H1 (cell line): ENCODE results near the gene CHAD. TPM values are rescaled to one million over a fixed set of nuclear protein-coding genes. Genes with fewer than 3 reads are reported as not detected.

Experiments
- CTCF ChIA-PET: fragments of 300-600 bp; sonication (Branson Sonifier 250); formaldehyde crosslinking; loops from one replicate; lab custom pipeline; 2021; ENCODE audit not compliant: partially characterized antibody; lab: Charles Lee
- POLR2A ChIA-PET: fragments of 300-600 bp; sonication (Branson Sonifier 250); formaldehyde crosslinking; loops from one replicate; lab custom pipeline; 2021; ENCODE audit warnings: inconsistent platforms; ENCODE audit not compliant: partially characterized antibody; lab: Charles Lee
- DNase-seq, 2 experiments: peaks; one replicate each; pipeline versions ENCODE4 v3.0.0 to v3.0.0-alpha.2; 2010 to 2022; ENCODE audit warnings: low spot score in 2 of 2, low read depth in 1 of 2, mixed read lengths in 1 of 2
- FAIRE-seq: peaks from 2 replicates; lab custom pipeline; 2011; peaks lifted over from hg19 to GRCh38; lab: Jason Lieb, UNC
- H2AFZ ChIP-seq: 2 replicates; pipeline ENCODE4 v1.8.1; 2012; ENCODE audit warnings: low read length, inconsistent platforms
- H2AK5ac ChIP-seq: 2 replicates; pipeline ENCODE4 v1.6.1; 2013; ENCODE audit warnings: low read depth, low read length
- H2BK120ac ChIP-seq: replicated peaks from 2 replicates; pipeline ENCODE3; 2013; ENCODE audit warnings: low read depth, low read length, inconsistent platforms
- H2BK12ac ChIP-seq: 2 replicates; pipeline ENCODE4 v1.6.1; 2013; ENCODE audit warnings: low read depth, low read length
- H2BK15ac ChIP-seq: 2 replicates; pipeline ENCODE4 v1.6.1; 2013; ENCODE audit warnings: low read length
- H2BK20ac ChIP-seq: 2 replicates; pipeline ENCODE4 v1.6.1; 2013; ENCODE audit warnings: low read length
- H2BK5ac ChIP-seq: 2 replicates; pipeline ENCODE4 v1.6.1; 2013; ENCODE audit warnings: low read depth, low read length
- H3K14ac ChIP-seq: 2 replicates; pipeline ENCODE4 v1.6.1; 2013; ENCODE audit warnings: inconsistent platforms; ENCODE audit not compliant: insufficient read length
- H3K18ac ChIP-seq: 2 replicates; pipeline ENCODE4 v1.6.1; 2013; ENCODE audit warnings: low read length; ENCODE audit errors: extremely low read depth
- H3K23ac ChIP-seq: 2 replicates; pipeline ENCODE4 v1.6.1; 2013; ENCODE audit warnings: inconsistent platforms; ENCODE audit not compliant: insufficient read length
- H3K23me2 ChIP-seq: 2 replicates; pipeline ENCODE4 v1.6.1; 2013; ENCODE audit warnings: low read depth, low read length
- H3K27ac ChIP-seq: 2 replicates; pipeline ENCODE4 v1.6.1; 2011; ENCODE audit warnings: low read depth, low read length, inconsistent platforms
- H3K27me3 ChIP-seq, 4 experiments: replicated peaks in 1 of 4; 1 replicate in 1 of 4; 2 replicates in 3 of 4; pipeline versions ENCODE4 v1.6.1 to v1.8.1; 2011 to 2013; ENCODE audit warnings: low read length in 3 of 4, mild to moderate bottlenecking in 3 of 4, inconsistent platforms in 2 of 4, mixed read lengths in 2 of 4, moderate library complexity in 1 of 4; ENCODE audit not compliant: control insufficient read depth in 3 of 4, insufficient read depth in 3 of 4; ENCODE audit errors: extremely low read depth in 1 of 4
- H3K36me3 ChIP-seq, 4 experiments: 2 replicates each; pipeline versions ENCODE4 v1.6.1 to v1.8.1; 2011 to 2013; ENCODE audit warnings: mild to moderate bottlenecking in 4 of 4, low read length in 3 of 4, moderate library complexity in 2 of 4, control low read depth in 1 of 4, inconsistent platforms in 1 of 4; ENCODE audit not compliant: insufficient read depth in 4 of 4, control insufficient read depth in 2 of 4
- H3K4ac ChIP-seq: replicated peaks from 2 replicates; pipeline ENCODE3; 2013; ENCODE audit warnings: low read length, low read depth, mixed read lengths, inconsistent platforms; ENCODE audit not compliant: insufficient read length
- H3K4me1 ChIP-seq, 4 experiments: replicated peaks in 1 of 4; 1 replicate in 1 of 4; 2 replicates in 3 of 4; pipeline versions ENCODE4 v1.6.1 to v1.8.1; 2011 to 2013; ENCODE audit warnings: low read length in 3 of 4, inconsistent platforms in 2 of 4, mixed read lengths in 1 of 4; ENCODE audit not compliant: insufficient read depth in 4 of 4, control insufficient read depth in 3 of 4
- H3K4me2 ChIP-seq, 2 experiments: 2 replicates each; pipeline versions ENCODE4 v1.6.1 to v1.8.1; 2011 to 2013; ENCODE audit warnings: low read depth in 2 of 2, low read length in 2 of 2, control low read depth in 1 of 2, inconsistent platforms in 1 of 2, mild to moderate bottlenecking in 1 of 2; ENCODE audit not compliant: insufficient read depth in 1 of 2
- H3K4me3 ChIP-seq, 4 experiments: fragments of 200-600, 300-600 bp in 1 of 4; sonication (generic), shearing (Covaris generic), sonication (Bioruptor Twin) in 1 of 4; 2 replicates each; pipeline versions ENCODE4 v1.5.1 to v1.8.1; 2011 to 2016; ENCODE audit warnings: low read length in 4 of 4, low read depth in 3 of 4, control low read depth in 2 of 4, inconsistent platforms in 2 of 4, mild to moderate bottlenecking in 2 of 4, mixed read lengths in 1 of 4, moderate library complexity in 1 of 4; ENCODE audit not compliant: insufficient read depth in 2 of 4; ENCODE audit errors: extremely low read depth in 1 of 4
- H3K56ac ChIP-seq: replicated peaks from 2 replicates; pipeline ENCODE3; 2013; ENCODE audit warnings: low read depth, mild to moderate bottlenecking, mixed read lengths, low read length, inconsistent platforms; ENCODE audit not compliant: insufficient read length
- H3K79me1 ChIP-seq: 2 replicates; pipeline ENCODE4 v1.6.1; 2013; ENCODE audit warnings: low read depth, low read length, control low read depth
- H3K79me2 ChIP-seq, 2 experiments: 2 replicates each; pipeline versions ENCODE4 v1.6.1 to v1.8.1; 2012 to 2013; ENCODE audit warnings: low read length in 2 of 2, mild to moderate bottlenecking in 2 of 2, inconsistent platforms in 1 of 2; ENCODE audit not compliant: insufficient read depth in 2 of 2, control insufficient read depth in 1 of 2
- H3K9ac ChIP-seq, 4 experiments: replicated peaks in 1 of 4; 1 replicate in 1 of 4; 2 replicates in 3 of 4; pipeline versions ENCODE4 v1.6.1 to v1.8.1; 2011 to 2013; ENCODE audit warnings: low read depth in 3 of 4, low read length in 3 of 4, control low read depth in 2 of 4, mild to moderate bottlenecking in 2 of 4, moderate library complexity in 2 of 4, inconsistent platforms in 1 of 4; ENCODE audit errors: extremely low read depth in 1 of 4
- H3K9me3 ChIP-seq, 2 experiments: 2 replicates each; pipeline versions ENCODE4 v1.6.1 to v1.8.1; 2012 to 2013; ENCODE audit warnings: mild to moderate bottlenecking in 2 of 2, moderate library complexity in 2 of 2, control low read depth in 1 of 2, inconsistent platforms in 1 of 2, low read depth in 1 of 2, low read length in 1 of 2, mixed read lengths in 1 of 2; ENCODE audit not compliant: insufficient read depth in 2 of 2
- H4K20me1 ChIP-seq, 2 experiments: replicated peaks in 1 of 2; 2 replicates each; pipeline versions ENCODE3 to v1.8.1; 2011 to 2013; ENCODE audit warnings: inconsistent platforms in 2 of 2, low read length in 2 of 2, mild to moderate bottlenecking in 1 of 2; ENCODE audit not compliant: insufficient read depth in 2 of 2, control insufficient read depth in 1 of 2
- H4K5ac ChIP-seq: 2 replicates; pipeline ENCODE4 v1.6.1; 2013; ENCODE audit warnings: low read length, low read depth, mixed read lengths, inconsistent platforms; ENCODE audit not compliant: insufficient read length
- H4K8ac ChIP-seq: 2 replicates; pipeline ENCODE4 v1.8.0; 2013; ENCODE audit warnings: mild to moderate bottlenecking, moderate library complexity, low read length, inconsistent platforms; ENCODE audit not compliant: insufficient read depth; ENCODE audit errors: extremely low read depth
- H4K91ac ChIP-seq: replicated peaks from 2 replicates; pipeline ENCODE3; 2013; ENCODE audit warnings: low read length, mixed read lengths, inconsistent platforms; ENCODE audit not compliant: insufficient read length
- BACH1 ChIP-seq: IDR thresholded peaks from 2 replicates; pipeline ENCODE4 v1.6.1; 2012; ENCODE audit warnings: low read length, improper control_type of control experiment
- KDM1A ChIP-seq: fragments of 200-600, 300-600 bp; sonication (generic); IDR thresholded peaks from 2 replicates; pipeline ENCODE4 v1.7.1; 2016; ENCODE audit warnings: mild to moderate bottlenecking, low read length, borderline replicate concordance
- NANOG ChIP-seq: IDR thresholded peaks from 2 replicates; pipeline ENCODE4 v1.6.1; 2011; ENCODE audit warnings: low read length, low read depth, mild to moderate bottlenecking, inconsistent platforms; ENCODE audit not compliant: insufficient read depth, poor library complexity, severe bottlenecking
- RFX5 ChIP-seq: IDR thresholded peaks from 2 replicates; pipeline ENCODE4 v1.6.1; 2011; ENCODE audit warnings: low read depth, low read length, improper control_type of control experiment, borderline replicate concordance
- RXRA ChIP-seq: IDR thresholded peaks from 2 replicates; pipeline ENCODE4 v1.6.1; 2011; ENCODE audit warnings: low read depth, mild to moderate bottlenecking, low read length, moderate library complexity; ENCODE audit not compliant: insufficient read depth
- TAF7 ChIP-seq: optimal IDR thresholded peaks from 2 replicates; pipeline ENCODE3; 2011; ENCODE audit warnings: low read depth, mild to moderate bottlenecking, inconsistent platforms, low read length, moderate library complexity, borderline replicate concordance
- WGBS, 2 experiments: shearing (Covaris generic) in 1 of 2; methylation state at CpG; one replicate each; pipeline versions ENCODE4 v1.1.6 to v1.1.7; 2013 to 2015; ENCODE audit warnings: low lambda C conversion rate in 2 of 2, mixed read lengths in 2 of 2, inconsistent platforms in 1 of 2, low coverage in 1 of 2, missing lambda C conversion rate in 1 of 2; ENCODE audit not compliant: insufficient replicate concordance in 2 of 2, insufficient coverage in 1 of 2, insufficient read length in 1 of 2; ENCODE audit errors: extremely low coverage in 1 of 2, missing lambda C conversion rate in 1 of 2; 5-methylcytosine and 5-hydroxymethylcytosine counted together
- polyA plus RNA-seq, 7 experiments: library from polyadenylated mRNA; depleted of rRNA in 3 of 7; stranded (reverse) in 5 of 7; unstranded in 2 of 7; fragments of >200 nt in 5 of 7; fragments of 200-250 nt in 2 of 7; gene quantifications; 1 replicate in 5 of 7; 2 replicates in 1 of 7; 4 replicates in 1 of 7; pipeline versions ENCODE4 v1.2.1 to v1.2.3, GENCODE V29; 2011 to 2013; ENCODE audit warnings: missing spikeins in 2 of 7, mixed read lengths in 2 of 7
- total RNA-seq: library from RNA; stranded (reverse); fragmentation: NEBNext Ultra II Directional; extraction: Animal tissue kit (Norgen Biotek cat#: 25700); gene quantifications from 2 replicates; pipeline ENCODE4 v1.2.1, GENCODE V29; 2021
- TF ChIP-seq, protein P1 (sequence below), 3 experiments: IDR thresholded peaks; 1 replicate in 2 of 3; 2 replicates in 1 of 3; pipeline versions ENCODE4 v1.5.1 to v1.6.1; 2011; ENCODE audit warnings: low read length in 3 of 3, mild to moderate bottlenecking in 3 of 3, inconsistent platforms in 2 of 3, low read depth in 1 of 3, moderate library complexity in 1 of 3; ENCODE audit not compliant: insufficient read depth in 1 of 3; ENCODE audit errors: control extremely low read depth in 1 of 3
- TF ChIP-seq, protein P2 (sequence below): IDR thresholded peaks from 2 replicates; pipeline ENCODE4 v1.6.1; 2012; ENCODE audit warnings: inconsistent platforms
- TF ChIP-seq, protein P3 (sequence below): IDR thresholded peaks from 2 replicates; pipeline ENCODE4 v1.6.1; 2011; ENCODE audit warnings: low read length, improper control_type of control experiment

The CHAD gene
- total and polyA plus RNA-seq, 2 of the 8 experiments (the other 6 are each of a cell fraction or from before 2014, with no cell fraction given): 0.03 TPM; not detected in 1

DNA sequence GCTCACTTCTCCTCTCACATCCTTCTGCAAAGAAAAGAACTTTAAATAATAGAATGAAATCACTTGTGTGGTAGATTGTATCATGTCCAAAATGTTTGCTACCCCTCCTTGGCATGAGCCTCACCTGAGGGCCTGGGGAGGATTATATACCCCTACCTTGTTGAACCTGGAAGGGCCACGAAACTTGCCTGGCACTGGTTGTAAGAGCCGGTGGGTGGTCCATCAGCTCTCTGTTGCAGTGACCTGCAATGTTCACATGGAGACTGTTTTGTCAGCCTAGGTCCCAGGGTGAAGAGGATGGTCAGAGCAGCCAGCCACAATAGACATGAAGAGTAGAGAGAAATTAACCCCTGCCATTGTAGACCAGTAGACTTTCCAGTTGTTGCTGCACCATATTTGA, 20.2 kb upstream of the CHAD start:
- Histone ChIP-seq H2AFZ (no peak overlapping the region), H2BK20ac (no peak overlapping the region), H4K20me1 (no peaks in the 10 kb centered on the region), H2BK15ac (no peak overlapping the region), H3K27me3 (no peaks in the 10 kb centered on the region), H3K18ac (no peak overlapping the region), H3K79me1 (no peaks in the 10 kb centered on the region), H4K91ac (no peak overlapping the region), H3K56ac (no peak overlapping the region), H3K14ac (no peak overlapping the region), H3K23ac (no peak overlapping the region), H3K4me1 (peaks cover 0 to 2% (median 0%) of the 10 kb centered on the region in 4 experiments; a peak in 2 of 7 replicates), H3K4me2 (no peak overlapping the region), H2BK12ac (no peak overlapping the region), H2AK5ac (no peak overlapping the region), H3K9me3 (no peaks in the 10 kb centered on the region), H3K4ac (no peak overlapping the region), H3K27ac (no peak overlapping the region), H3K79me2 (no peaks in the 10 kb centered on the region), H4K5ac (no peak overlapping the region), H3K36me3 (peaks cover 0 to 10% (median 6%) of the 10 kb centered on the region in 4 experiments; a peak in 4 of 8 replicates), H3K4me3 (no peak overlapping the region), H3K9ac (no peak overlapping the region), H3K23me2 (no peaks in the 10 kb centered on the region), H2BK5ac (no peak overlapping the region), H4K8ac (no peak overlapping the region), H2BK120ac (no peak overlapping the region)
- WGBS, 2 experiments: 89% methylated on average over 2 of the region's 2 CpGs; no CpG with 5 or more reads in 1 of the 2 experiments
- DNase-seq (no peak), FAIRE-seq (no peak)
- ChIA-PET CTCF (interaction anchor here (0.9 to 9.2 kb wide), 7 partner anchors 9 to 137 kb away, joined by 3 to 116 read pairs (median 4); no protein-coding TSS in a partner anchor), POLR2A (interaction anchor here (1.2 kb wide), 1 partner anchor 26 kb away, joined by 5 read pairs; no protein-coding TSS in a partner anchor)
- TF ChIP-seq, protein P1, sequence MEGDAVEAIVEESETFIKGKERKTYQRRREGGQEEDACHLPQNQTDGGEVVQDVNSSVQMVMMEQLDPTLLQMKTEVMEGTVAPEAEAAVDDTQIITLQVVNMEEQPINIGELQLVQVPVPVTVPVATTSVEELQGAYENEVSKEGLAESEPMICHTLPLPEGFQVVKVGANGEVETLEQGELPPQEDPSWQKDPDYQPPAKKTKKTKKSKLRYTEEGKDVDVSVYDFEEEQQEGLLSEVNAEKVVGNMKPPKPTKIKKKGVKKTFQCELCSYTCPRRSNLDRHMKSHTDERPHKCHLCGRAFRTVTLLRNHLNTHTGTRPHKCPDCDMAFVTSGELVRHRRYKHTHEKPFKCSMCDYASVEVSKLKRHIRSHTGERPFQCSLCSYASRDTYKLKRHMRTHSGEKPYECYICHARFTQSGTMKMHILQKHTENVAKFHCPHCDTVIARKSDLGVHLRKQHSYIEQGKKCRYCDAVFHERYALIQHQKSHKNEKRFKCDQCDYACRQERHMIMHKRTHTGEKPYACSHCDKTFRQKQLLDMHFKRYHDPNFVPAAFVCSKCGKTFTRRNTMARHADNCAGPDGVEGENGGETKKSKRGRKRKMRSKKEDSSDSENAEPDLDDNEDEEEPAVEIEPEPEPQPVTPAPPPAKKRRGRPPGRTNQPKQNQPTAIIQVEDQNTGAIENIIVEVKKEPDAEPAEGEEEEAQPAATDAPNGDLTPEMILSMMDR (IDR thresholded peaks at IDR 0.05; ENCODE audit: control extremely low read depth in 1 of 3, insufficient read depth in 1 of 3, low read depth in 1 of 3, low read length in 3 of 3): no peak
- TF ChIP-seq, protein P2, sequence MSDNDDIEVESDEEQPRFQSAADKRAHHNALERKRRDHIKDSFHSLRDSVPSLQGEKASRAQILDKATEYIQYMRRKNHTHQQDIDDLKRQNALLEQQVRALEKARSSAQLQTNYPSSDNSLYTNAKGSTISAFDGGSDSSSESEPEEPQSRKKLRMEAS: no peak
- TF ChIP-seq TAF7 (no peak), BACH1 (no peak), KDM1A (no peak), RFX5 (no peak), NANOG (no peak), RXRA (no peak)
- TF ChIP-seq, protein P3, sequence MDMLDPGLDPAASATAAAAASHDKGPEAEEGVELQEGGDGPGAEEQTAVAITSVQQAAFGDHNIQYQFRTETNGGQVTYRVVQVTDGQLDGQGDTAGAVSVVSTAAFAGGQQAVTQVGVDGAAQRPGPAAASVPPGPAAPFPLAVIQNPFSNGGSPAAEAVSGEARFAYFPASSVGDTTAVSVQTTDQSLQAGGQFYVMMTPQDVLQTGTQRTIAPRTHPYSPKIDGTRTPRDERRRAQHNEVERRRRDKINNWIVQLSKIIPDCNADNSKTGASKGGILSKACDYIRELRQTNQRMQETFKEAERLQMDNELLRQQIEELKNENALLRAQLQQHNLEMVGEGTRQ: no peak
